Astrocyte (in vitro differentiated cells and primary cell): ENCODE results near the gene PPM1H. TPM values are rescaled to one million over a fixed set of nuclear protein-coding genes. Genes with fewer than 3 reads are reported as not detected.

Experiments used
- DNase-seq: peaks from one replicate; pipeline ENCODE4 v3.0.0-alpha.2; 2010; ENCODE audit warnings: low read depth
- FAIRE-seq: peaks from 2 replicates; lab custom pipeline; 2011; peaks lifted over from hg19 to GRCh38; lab: Jason Lieb, UNC
- H2AFZ ChIP-seq: 2 replicates; pipeline ENCODE4 v1.6.0; 2012; ENCODE audit warnings: low read depth, low read length, inconsistent platforms
- H3K27ac ChIP-seq: 2 replicates; pipeline ENCODE4 v1.5.1; 2011; ENCODE audit warnings: low read depth, low read length, inconsistent platforms
- H3K27me3 ChIP-seq: 2 replicates; pipeline ENCODE4 v1.6.0; 2011; ENCODE audit warnings: low read length, inconsistent platforms; ENCODE audit not compliant: insufficient read depth
- H3K36me3 ChIP-seq: 2 replicates; pipeline ENCODE4 v1.5.1; 2011; ENCODE audit warnings: low read length, inconsistent platforms; ENCODE audit not compliant: insufficient read depth
- H3K4me1 ChIP-seq: 2 replicates; pipeline ENCODE4 v1.5.1; 2011; ENCODE audit warnings: low read length, inconsistent platforms; ENCODE audit not compliant: insufficient read depth
- H3K4me2 ChIP-seq: 2 replicates; pipeline ENCODE4 v1.6.0; 2012; ENCODE audit warnings: low read length, inconsistent platforms
- H3K4me3 ChIP-seq: 2 replicates; pipeline ENCODE4 v1.5.1; 2011; ENCODE audit warnings: low read depth, mild to moderate bottlenecking, low read length, inconsistent platforms; ENCODE audit not compliant: insufficient read depth
- H3K79me2 ChIP-seq: 2 replicates; pipeline ENCODE4 v1.6.0; 2012; ENCODE audit warnings: mild to moderate bottlenecking, low read length, inconsistent platforms; ENCODE audit not compliant: insufficient read depth
- H3K9ac ChIP-seq: 2 replicates; pipeline ENCODE4 v1.6.0; 2012; ENCODE audit warnings: mild to moderate bottlenecking, low read length, inconsistent platforms
- H3K9me3 ChIP-seq: 2 replicates; pipeline ENCODE4 v1.5.1; 2012; ENCODE audit warnings: low read depth, mild to moderate bottlenecking, low read length, inconsistent platforms; ENCODE audit not compliant: insufficient read depth
- H4K20me1 ChIP-seq: 2 replicates; pipeline ENCODE4 v1.6.0; 2012; ENCODE audit warnings: low read length, inconsistent platforms; ENCODE audit not compliant: insufficient read depth
- H3K27ac Mint-ChIP-seq: one replicate; pipeline ENCODE4 v1.8.0; 2021; ENCODE audit warnings: mild to moderate bottlenecking, mixed read lengths; ENCODE audit not compliant: unreplicated experiment
- H3K27me3 Mint-ChIP-seq: one replicate; pipeline ENCODE4 v1.8.0; 2021; ENCODE audit warnings: low read depth, mixed read lengths; ENCODE audit not compliant: unreplicated experiment
- H3K36me3 Mint-ChIP-seq: one replicate; pipeline ENCODE4 v1.8.0; 2021; ENCODE audit warnings: low read depth, mixed read lengths; ENCODE audit not compliant: unreplicated experiment
- H3K4me1 Mint-ChIP-seq: one replicate; pipeline ENCODE4 v1.8.0; 2021; ENCODE audit warnings: low read depth, mixed read lengths; ENCODE audit not compliant: unreplicated experiment
- H3K4me3 Mint-ChIP-seq: one replicate; pipeline ENCODE4 v1.8.0; 2021; ENCODE audit warnings: mild to moderate bottlenecking, moderate library complexity, mixed read lengths; ENCODE audit not compliant: unreplicated experiment
- H3K9me3 Mint-ChIP-seq: one replicate; pipeline ENCODE4 v1.8.0; 2021; ENCODE audit warnings: mild to moderate bottlenecking, mixed read lengths; ENCODE audit not compliant: unreplicated experiment
- CTCF ChIP-seq: IDR thresholded peaks from 2 replicates; pipeline ENCODE4 v1.5.1; 2011; ENCODE audit warnings: low read depth, mild to moderate bottlenecking, inconsistent platforms, low read length, moderate library complexity; ENCODE audit not compliant: insufficient read depth
- EZH2 ChIP-seq: IDR thresholded peaks from 2 replicates; pipeline ENCODE4 v1.6.1; 2012; ENCODE audit warnings: mild to moderate bottlenecking, low read length, inconsistent platforms; ENCODE audit not compliant: insufficient read depth
- total RNA-seq: library from RNA; stranded (reverse); gene quantifications from 2 replicates; pipeline ENCODE4 v1.2.1, GENCODE V29; 2021

Gene PPM1H
- total RNA-seq, 1 donor from 2014 or later: 7.8 TPM

- Mint-ChIP-seq H3K27ac (no peak overlapping the region), H3K27me3 (no peaks in the 10 kb centered on the region), H3K9me3 (no peaks in the 10 kb centered on the region), H3K4me1 (no peaks in the 10 kb centered on the region), H3K4me3 (no peak overlapping the region), H3K36me3 (no peaks in the 10 kb centered on the region)
- no peak for FAIRE-seq
- Histone ChIP-seq H3K4me1 (no peaks in the 10 kb centered on the region), H3K27ac (no peak overlapping the region), H3K4me3 (no peak overlapping the region), H3K27me3 (no peaks in the 10 kb centered on the region), H3K9ac (no peak overlapping the region), H4K20me1 (no peaks in the 10 kb centered on the region), H3K4me2 (no peak overlapping the region), H3K9me3 (no peaks in the 10 kb centered on the region), H3K36me3 (no peaks in the 10 kb centered on the region), H2AFZ (no peak overlapping the region), H3K79me2 (no peaks in the 10 kb centered on the region)
- TF ChIP-seq EZH2: no peak
- no peak for DNase-seq
Measured at GRCh38 chr12:62805517-62805916, 129.4 kb downstream of the PPM1H start.

GRCh38 chr12:62803756-62804155 lies 131.2 kb downstream of the PPM1H start:
- DNase-seq: no peak

DNA sequence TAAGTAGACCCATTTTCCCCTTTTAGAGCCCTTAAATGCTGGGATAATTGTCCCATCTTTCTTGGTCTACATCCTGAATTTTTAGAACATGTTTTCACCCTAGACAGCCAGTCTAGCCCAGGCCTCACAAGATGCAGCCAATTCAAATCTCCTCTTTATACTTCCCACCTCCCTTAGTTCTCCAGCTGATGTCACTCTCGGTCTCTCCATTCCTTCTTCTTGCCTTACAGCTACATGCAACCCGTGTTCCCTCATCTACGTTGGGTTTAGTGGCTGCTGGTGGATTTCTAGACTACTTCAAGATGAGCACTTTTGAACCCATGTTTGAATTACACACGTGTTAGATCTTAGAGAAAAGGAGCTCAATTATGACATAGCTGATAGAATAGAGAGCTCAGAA lies 132.0 kb downstream of the PPM1H start:
- DNase-seq (no peak), FAIRE-seq (no peak)
- Mint-ChIP-seq H3K27ac (no peak overlapping the region), H3K36me3 (no peaks in the 10 kb centered on the region), H3K4me1 (no peaks in the 10 kb centered on the region), H3K9me3 (no peaks in the 10 kb centered on the region), H3K27me3 (no peaks in the 10 kb centered on the region), H3K4me3 (no peak overlapping the region)
- TF ChIP-seq CTCF: no peak
- H3K27me3 ChIP-seq: no peaks in the 10 kb centered on the region
- no peaks in the 10 kb centered on the region for H3K4me1 ChIP-seq
- no peaks in the 10 kb centered on the region for H3K36me3 ChIP-seq
- no peak overlapping the region for H3K27ac ChIP-seq
- no peak overlapping the region for H3K4me2 ChIP-seq
- H3K9ac ChIP-seq: no peak overlapping the region
- H3K79me2 ChIP-seq: no peaks in the 10 kb centered on the region
- H3K4me3 ChIP-seq: no peak overlapping the region
- no peaks in the 10 kb centered on the region for H3K9me3 ChIP-seq
- H2AFZ ChIP-seq: no peak overlapping the region
- no peaks in the 10 kb centered on the region for H4K20me1 ChIP-seq

More at GRCh38 chr12:62803756-62804155, 131.2 kb downstream of the PPM1H start:
- Histone ChIP-seq H2AFZ (no peak overlapping the region), H3K79me2 (no peaks in the 10 kb centered on the region), H3K9ac (no peak overlapping the region), H3K27me3 (no peaks in the 10 kb centered on the region), H4K20me1 (no peaks in the 10 kb centered on the region), H3K4me1 (no peaks in the 10 kb centered on the region), H3K27ac (no peak overlapping the region), H3K4me2 (no peak overlapping the region), H3K9me3 (no peaks in the 10 kb centered on the region), H3K36me3 (no peaks in the 10 kb centered on the region), H3K4me3 (no peak overlapping the region)
- Mint-ChIP-seq H3K27me3 (no peaks in the 10 kb centered on the region), H3K4me3 (no peak overlapping the region), H3K9me3 (no peaks in the 10 kb centered on the region), H3K36me3 (no peaks in the 10 kb centered on the region), H3K4me1 (no peaks in the 10 kb centered on the region), H3K27ac (no peak overlapping the region)
- FAIRE-seq: no peak
- no peak for TF ChIP-seq EZH2
- TF ChIP-seq CTCF: no peak
